Measurements from ENCODE around the gene MARK3. TPM values are rescaled to one million over a fixed set of nuclear protein-coding genes. Genes with fewer than 3 reads are reported as not detected.
A peak's percentile ranks its signal among the peaks of the same experiment; 100 is the strongest.

Gene MARK3
- total RNA-seq, 2 experiments from 2014 or later: 76.8 to 86.7 TPM

DNA sequence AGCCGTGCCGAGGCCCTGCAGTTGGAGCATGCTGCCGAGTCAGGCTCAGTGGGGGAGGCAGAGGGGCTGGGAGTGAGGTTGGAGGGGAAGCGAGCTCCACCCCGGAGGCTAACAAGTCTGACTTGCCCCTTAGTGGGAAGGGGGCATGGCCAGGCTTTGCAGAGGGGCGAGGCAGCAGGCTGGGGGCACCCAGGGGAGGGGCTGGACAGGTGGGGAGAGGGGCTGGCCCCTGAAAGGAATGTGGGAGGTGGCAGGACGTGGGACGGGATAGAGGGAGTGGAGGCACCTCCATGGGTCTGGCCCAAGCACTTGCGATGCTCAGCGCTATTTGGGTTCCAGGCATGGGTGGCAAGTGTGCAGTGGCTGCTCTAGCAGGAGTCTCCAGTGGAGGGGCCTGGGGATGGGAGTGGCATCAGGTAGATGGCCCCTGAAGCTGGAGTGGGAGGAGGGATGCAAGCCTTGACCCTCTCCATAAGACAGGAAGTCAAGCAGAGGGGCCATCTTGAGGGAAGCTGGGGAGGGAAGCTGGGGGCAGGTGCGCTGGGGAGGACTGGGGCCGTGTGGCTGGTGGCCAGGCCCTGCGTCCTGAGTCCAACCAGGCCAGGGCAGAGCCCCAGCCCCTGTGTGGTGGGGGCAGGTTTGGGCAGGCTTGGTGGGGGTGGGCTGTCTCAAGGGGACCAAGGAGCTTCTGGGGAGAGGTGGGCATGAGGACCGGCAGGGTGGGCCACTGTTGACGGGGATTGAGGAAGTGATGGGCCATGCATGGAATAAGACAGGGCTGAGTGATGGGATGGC is 146.4 kb downstream of the MARK3 start:
- Mint-ChIP-seq H3K9me3 (ENCODE audit: insufficient read depth) (no peaks in the 10 kb centered on the region), H3K4me3 (no peak overlapping the region), H3K27me3 (ENCODE audit: low read depth) (no peaks in the 10 kb centered on the region), H3K27ac (peak overlapping the region; percentile 61), H3K4me1 (ENCODE audit: low read depth) (peaks cover 38% of the 10 kb centered on the region), H3K36me3 (ENCODE audit: low read depth) (peaks cover 3% of the 10 kb centered on the region)
- CTCF ChIA-PET: no interaction called here
- POLR2A ChIA-PET: interaction anchor here (4.1 kb wide), 1 partner anchor 30 kb away, joined by 16 read pairs; the partner anchor contains the start of genes BAG5 and COA8
- ATAC-seq: no peak
- DNase-seq: no peak

DNA sequence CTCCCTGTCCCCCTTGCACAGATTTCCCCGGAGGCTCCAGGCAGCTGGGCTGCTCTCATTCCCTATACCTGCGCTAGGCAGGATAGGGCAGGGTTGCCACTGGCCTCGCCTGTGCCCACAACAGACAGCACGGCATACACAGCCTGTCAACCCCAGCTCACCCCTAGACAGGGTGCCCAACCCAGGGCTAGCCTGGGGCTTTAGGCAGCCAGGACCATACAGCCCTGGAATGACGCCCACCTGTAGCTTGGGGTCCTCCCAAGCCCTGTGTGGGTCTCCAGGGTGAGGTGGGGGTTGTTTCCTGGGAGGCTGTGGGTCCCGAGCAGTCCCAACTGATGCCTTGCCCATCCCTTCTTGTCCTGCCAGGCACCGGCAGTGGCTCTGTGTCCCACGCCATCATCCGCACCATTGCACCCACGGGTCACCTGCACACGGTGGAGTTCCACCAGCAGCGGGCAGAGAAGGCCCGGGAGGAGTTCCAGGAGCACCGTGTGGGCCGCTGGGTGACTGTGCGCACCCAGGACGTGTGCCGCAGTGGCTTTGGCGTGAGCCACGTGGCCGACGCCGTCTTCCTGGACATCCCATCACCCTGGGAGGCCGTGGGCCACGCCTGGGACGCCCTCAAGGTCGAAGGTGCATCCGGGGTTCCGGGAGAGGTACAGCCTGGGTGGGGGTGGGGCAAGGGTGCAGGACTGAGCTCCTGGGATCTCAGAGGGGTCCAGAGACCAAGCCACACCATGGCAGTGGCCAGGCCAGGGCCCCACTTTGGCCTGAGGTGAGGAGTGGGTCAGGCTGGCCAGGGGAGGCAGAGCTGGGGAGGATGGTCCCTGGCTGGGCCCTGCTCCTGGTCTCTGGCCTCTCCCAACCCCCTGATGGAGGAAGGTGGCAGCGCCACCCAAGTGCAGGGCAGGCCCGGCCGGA is 147.3 kb downstream of the MARK3 start:
- POLR2A ChIA-PET: interaction anchor here (1.5 kb wide), 1 partner anchor 29 kb away, joined by 4 read pairs; the partner anchor contains the start of gene BAG5
- DNase-seq (no peak), ATAC-seq (no peak)
- H3K9me3 Mint-ChIP-seq (ENCODE audit: insufficient read depth): no peaks in the 10 kb centered on the region
- no peak overlapping the region for H3K27ac Mint-ChIP-seq
- no peaks in the 10 kb centered on the region for H3K27me3 Mint-ChIP-seq (ENCODE audit: low read depth)
- H3K36me3 Mint-ChIP-seq (ENCODE audit: low read depth): peaks cover 3% of the 10 kb centered on the region
- H3K4me3 Mint-ChIP-seq: no peak overlapping the region
- CTCF ChIA-PET: no interaction called here
- peaks cover 30% of the 10 kb centered on the region for H3K4me1 Mint-ChIP-seq (ENCODE audit: low read depth)

DNA sequence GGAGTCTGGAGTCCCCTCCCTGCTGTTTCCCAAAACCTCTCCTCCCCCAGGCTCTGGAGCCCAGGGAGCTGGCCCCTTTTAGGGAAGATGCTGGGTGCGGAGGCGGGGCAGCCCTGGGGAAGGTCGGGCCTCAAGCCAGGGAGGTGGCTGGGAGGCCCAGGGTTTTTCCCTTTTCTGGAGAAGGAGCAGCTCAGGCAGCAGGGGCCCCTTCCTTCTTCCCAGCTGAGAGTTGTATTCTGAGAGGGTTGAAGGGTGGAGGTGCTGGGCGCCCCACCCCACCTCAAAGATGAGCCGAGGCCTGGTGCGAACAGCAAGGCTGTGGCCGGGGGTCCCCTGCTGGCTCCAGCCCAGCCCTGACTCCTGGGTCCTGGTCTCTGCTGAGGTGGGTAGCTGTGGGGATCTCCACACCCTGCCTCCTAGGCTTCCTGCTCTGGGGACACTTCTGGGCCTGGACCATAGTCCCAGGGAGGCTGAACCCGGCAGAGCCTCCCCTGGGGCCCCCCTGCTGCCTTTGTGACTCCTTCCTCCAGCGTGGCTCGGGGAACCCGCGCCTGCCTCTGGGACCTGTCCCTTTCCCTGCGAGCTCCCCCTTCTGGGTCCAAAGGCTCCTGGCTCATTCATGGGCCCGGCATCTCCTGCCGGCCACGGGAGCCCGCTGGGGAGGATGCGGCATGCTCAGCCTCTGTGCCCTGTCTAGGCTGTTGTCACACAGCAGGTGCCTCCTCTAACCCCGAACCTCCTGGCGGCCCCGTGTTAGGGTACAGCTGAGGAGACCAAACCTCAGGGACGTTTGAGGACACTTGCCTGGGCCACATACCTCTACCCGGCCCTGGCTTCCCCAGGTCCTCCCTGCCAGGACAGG is 148.2 kb downstream of the MARK3 start:
- ChIA-PET POLR2A (interaction anchor here (1.5 kb wide), 1 partner anchor 29 kb away, joined by 4 read pairs; the partner anchor contains the start of gene BAG5), CTCF (no interaction called here)
- DNase-seq (no peak), ATAC-seq (no peak)
- Mint-ChIP-seq H3K9me3 (ENCODE audit: insufficient read depth) (no peaks in the 10 kb centered on the region), H3K4me1 (ENCODE audit: low read depth) (peaks cover 24% of the 10 kb centered on the region), H3K27ac (peak overlapping the region; percentile 15), H3K36me3 (ENCODE audit: low read depth) (peaks cover 3% of the 10 kb centered on the region), H3K27me3 (ENCODE audit: low read depth) (no peaks in the 10 kb centered on the region), H3K4me3 (no peak overlapping the region)

DNA sequence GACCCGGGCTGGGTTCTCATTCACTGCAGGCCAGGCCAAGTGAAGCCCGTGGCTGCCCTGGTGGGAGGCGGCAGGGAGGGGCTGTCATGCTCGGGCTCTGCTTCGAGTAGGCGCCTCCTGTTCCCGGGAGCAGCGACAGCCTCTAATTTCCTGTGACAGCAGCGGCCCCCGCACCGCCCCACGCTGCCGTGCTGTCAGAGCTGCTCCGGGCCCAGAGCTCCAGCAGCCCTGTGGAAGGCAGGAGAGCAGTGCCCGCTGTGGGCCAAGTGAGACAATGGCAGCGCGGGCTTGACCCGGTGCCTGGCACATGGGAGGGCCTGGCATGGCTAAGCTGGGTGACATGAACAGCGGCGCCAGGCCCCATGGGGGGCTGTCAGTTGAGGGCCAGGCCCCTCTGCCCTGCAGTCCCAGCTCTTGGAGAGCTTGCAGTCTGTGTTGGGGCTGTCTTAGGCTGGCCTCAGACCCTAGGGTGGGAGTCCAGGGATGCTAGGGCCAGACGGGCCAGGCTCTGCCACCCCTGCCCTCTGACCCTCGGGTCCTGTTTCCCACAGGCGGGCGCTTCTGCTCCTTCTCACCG is 148.9 kb downstream of the MARK3 start:
- Mint-ChIP-seq H3K4me1 (ENCODE audit: low read depth) (peaks cover 22% of the 10 kb centered on the region), H3K4me3 (no peak overlapping the region), H3K9me3 (ENCODE audit: insufficient read depth) (no peaks in the 10 kb centered on the region), H3K27ac (no peak overlapping the region), H3K27me3 (ENCODE audit: low read depth) (no peaks in the 10 kb centered on the region), H3K36me3 (ENCODE audit: low read depth) (peaks cover 3% of the 10 kb centered on the region)
- no peak for ATAC-seq
- ChIA-PET POLR2A (interaction anchor here (0.6 kb wide), 1 partner anchor 1996 kb away, joined by 3 read pairs; no protein-coding TSS in a partner anchor), CTCF (no interaction called here)
- DNase-seq: no peak

DNA sequence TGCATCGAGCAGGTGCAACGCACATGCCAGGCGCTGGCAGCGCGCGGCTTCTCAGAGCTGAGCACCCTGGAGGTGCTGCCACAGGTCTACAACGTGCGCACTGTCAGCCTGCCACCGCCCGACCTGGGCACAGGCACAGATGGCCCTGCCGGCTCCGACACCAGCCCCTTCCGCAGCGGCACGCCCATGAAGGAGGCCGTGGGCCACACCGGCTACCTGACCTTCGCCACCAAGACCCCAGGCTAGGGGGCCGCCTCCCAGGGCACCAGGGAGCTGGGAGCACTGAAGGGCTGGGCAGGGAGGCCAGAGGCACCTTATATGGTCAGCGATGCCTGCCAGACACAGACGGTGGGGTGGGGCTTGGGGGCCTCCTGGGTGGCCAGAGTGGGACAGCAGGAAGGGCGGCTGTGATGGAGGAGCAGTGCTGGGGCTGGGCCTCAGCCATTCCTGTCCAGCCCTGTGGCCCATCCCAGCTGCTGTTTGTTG is 149.4 kb downstream of the MARK3 start:
- ChIA-PET POLR2A (interaction anchor here (0.6 kb wide), 2 partner anchors 368 to 1997 kb away, joined by 3 read pairs; no protein-coding TSS in a partner anchor), CTCF (no interaction called here)
- H3K27me3 Mint-ChIP-seq (ENCODE audit: low read depth): no peaks in the 10 kb centered on the region
- no peak overlapping the region for H3K27ac Mint-ChIP-seq
- H3K4me1 Mint-ChIP-seq (ENCODE audit: low read depth): peaks cover 19% of the 10 kb centered on the region
- H3K4me3 Mint-ChIP-seq: no peak overlapping the region
- H3K36me3 Mint-ChIP-seq (ENCODE audit: low read depth): peaks cover under 1% of the 10 kb centered on the region
- DNase-seq (no peak), ATAC-seq (no peak)
- H3K9me3 Mint-ChIP-seq (ENCODE audit: insufficient read depth): no peaks in the 10 kb centered on the region

DNA sequence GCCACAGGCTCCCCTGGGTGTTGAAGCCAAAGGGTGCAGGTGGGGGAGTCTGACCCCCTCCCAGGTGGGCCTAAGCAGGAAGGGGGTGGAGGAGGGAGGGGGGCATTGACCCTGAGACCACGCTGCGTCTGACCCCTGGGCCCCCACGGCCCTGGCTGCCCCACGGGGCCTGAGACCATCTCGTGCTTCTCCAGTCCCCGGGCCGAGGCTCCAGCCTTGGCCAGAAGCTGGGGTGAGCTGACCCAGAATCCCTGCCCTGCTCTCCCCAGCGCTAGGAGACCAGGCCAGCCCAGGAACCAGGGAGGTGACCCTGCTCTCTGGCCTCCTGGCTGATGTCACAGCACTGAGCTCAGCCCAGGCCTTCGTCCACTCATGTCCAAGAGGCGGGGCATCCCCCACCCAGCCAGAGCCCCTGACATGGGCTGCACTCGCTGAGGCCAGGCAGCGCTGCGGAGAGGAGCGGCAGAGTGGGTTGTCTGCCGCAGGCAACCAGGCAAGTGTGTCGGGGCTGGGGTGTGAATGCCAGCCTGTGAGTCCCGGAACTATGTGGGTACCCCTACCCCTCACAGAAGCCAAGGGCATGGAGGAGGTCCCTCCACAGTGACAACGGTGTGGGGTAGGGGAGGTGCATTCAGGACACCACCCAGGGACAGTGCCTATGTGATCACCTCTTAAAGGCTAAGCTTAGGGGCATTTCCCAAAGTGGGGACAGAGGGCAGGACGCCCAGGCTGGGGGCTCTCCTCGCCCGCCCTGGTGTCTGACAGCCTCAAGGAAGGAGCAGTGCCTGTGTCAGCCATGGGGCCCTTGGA is 150.1 kb downstream of the MARK3 start:
- no peaks in the 10 kb centered on the region for H3K9me3 Mint-ChIP-seq (ENCODE audit: insufficient read depth)
- H3K27me3 Mint-ChIP-seq (ENCODE audit: low read depth): no peaks in the 10 kb centered on the region
- no peak overlapping the region for H3K4me3 Mint-ChIP-seq
- H3K4me1 Mint-ChIP-seq (ENCODE audit: low read depth): peaks cover 12% of the 10 kb centered on the region
- ATAC-seq: no peak
- ChIA-PET CTCF (no interaction called here), POLR2A (interaction anchor here (0.6 kb wide), 1 partner anchor 368 kb away, joined by 3 read pairs; no protein-coding TSS in a partner anchor)
- DNase-seq: no peak
- no peaks in the 10 kb centered on the region for H3K36me3 Mint-ChIP-seq (ENCODE audit: low read depth)
- no peak overlapping the region for H3K27ac Mint-ChIP-seq

DNA sequence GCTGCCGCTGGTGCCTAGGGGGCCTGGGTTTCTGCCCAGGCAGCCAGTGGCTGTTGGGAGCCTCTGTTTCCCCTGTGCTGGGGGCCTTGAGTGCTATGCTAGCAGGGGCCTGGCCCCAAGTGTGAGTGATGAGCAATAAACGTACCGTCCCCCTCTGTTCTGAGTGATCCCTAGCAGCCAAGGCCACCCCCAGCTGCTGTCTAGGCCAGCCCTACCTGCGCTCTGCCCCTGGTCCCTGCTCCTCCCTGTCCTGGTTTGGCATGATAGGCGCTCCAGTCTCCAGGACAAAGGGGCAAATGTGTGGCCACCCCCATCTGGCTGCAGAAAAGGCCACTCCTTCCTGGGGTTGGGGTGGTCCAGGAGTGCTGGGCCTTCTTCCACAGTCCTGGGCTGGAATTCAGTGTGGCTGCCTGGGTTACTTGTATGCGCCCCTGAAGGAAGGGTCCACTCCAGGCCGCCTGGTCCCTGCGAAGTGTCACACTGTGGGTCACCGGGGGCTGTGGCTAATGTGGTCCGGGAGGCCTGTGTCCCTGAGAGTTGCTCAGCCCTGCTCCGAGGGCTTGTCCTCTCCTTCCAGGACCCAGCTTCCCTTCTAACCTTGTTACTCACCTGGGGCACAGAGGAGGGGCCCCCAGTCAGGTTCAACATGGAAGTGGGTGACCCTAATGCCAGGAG is 150.8 kb downstream of the MARK3 start:
- ATAC-seq (no peak), DNase-seq (no peak)
- Mint-ChIP-seq H3K27me3 (ENCODE audit: low read depth) (no peaks in the 10 kb centered on the region), H3K36me3 (ENCODE audit: low read depth) (no peaks in the 10 kb centered on the region), H3K4me1 (ENCODE audit: low read depth) (peaks cover 6% of the 10 kb centered on the region), H3K27ac (no peak overlapping the region), H3K9me3 (ENCODE audit: insufficient read depth) (no peaks in the 10 kb centered on the region), H3K4me3 (no peak overlapping the region)
- POLR2A ChIA-PET: no interaction called here
- CTCF ChIA-PET: no interaction called here

DNA sequence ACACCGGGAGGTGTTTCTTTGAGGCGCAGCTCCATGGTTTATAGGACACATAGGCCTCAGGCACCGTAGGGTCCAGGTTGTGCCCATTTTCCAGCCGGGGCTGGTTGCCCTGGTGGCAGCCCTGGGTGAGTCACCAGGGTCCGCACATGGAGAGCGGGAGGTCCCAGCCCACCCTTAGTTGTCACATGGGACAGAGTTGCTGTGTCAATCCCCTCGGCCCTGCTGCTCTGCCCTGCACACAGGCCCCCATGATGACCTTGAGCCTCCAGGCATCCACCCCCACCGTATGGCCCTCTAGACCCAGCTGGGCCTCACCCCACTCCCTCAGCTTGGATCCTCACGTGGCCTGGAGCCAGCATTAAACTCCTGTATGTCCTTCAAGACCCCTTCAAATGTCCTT is 151.5 kb downstream of the MARK3 start:
- H3K4me3 Mint-ChIP-seq: no peak overlapping the region
- POLR2A ChIA-PET: no interaction called here
- CTCF ChIA-PET: interaction anchor here (1.0 kb wide), 1 partner anchor 18 kb away, joined by 3 read pairs; no protein-coding TSS in a partner anchor
- H3K36me3 Mint-ChIP-seq (ENCODE audit: low read depth): no peaks in the 10 kb centered on the region
- DNase-seq: no peak
- no peaks in the 10 kb centered on the region for H3K27me3 Mint-ChIP-seq (ENCODE audit: low read depth)
- H3K27ac Mint-ChIP-seq: no peak overlapping the region
- H3K9me3 Mint-ChIP-seq (ENCODE audit: insufficient read depth): no peaks in the 10 kb centered on the region
- ATAC-seq: no peak
- peaks cover under 1% of the 10 kb centered on the region for H3K4me1 Mint-ChIP-seq (ENCODE audit: low read depth)

DNA sequence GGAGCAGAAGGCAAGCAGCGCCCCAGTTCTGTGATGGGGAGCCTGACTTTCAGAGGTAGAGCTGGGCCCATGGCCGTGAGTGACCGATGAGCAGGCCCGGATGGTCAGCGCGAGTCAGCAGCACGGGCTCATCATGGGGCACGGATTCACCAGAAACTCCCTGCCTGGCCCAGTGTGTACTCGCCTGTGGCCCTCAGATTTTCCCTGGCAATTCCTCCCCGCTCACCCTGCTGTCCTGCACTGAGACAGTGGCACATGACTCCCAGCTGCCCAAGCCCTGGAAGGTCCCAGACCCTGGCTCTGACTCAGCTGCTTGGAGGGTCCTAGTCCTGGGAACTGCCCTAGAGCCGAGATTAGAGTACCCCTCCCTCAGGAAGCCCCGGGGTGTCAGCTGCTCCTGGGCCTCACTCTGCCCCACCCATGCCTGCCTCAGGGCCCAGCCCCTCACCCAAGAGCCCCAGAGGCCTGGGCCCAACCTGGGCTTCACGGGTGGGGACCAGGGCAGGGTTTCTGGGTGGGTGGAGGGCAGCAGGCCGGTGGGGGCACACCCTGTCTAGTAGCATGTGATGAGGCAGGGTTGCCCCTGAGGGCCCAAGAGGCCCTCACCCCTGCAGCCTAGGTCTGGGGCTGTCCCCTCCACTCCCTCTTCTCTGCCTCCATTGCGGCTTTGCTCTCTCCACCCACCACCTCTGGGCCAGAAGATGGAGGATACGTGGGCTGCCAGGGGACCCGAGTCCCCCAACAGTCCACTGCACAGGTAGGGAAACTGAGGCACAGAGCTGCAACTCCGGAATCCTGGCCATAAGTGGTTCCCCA is 152.2 kb downstream of the MARK3 start:
- Mint-ChIP-seq H3K27ac (no peak overlapping the region), H3K4me3 (no peak overlapping the region), H3K36me3 (ENCODE audit: low read depth) (no peaks in the 10 kb centered on the region), H3K4me1 (ENCODE audit: low read depth) (no peaks in the 10 kb centered on the region), H3K27me3 (ENCODE audit: low read depth) (no peaks in the 10 kb centered on the region), H3K9me3 (ENCODE audit: insufficient read depth) (no peaks in the 10 kb centered on the region)
- CTCF ChIA-PET: interaction anchor here (1.0 kb wide), 1 partner anchor 18 kb away, joined by 3 read pairs; no protein-coding TSS in a partner anchor
- no peak for ATAC-seq
- no peak for DNase-seq
- POLR2A ChIA-PET: no interaction called here

All from activated CD8-positive, alpha-beta T cell treated with anti-CD3 and anti-CD28 coated beads, Interleukin-2, amount 10 ng/mL, durations not matched to agents 7 days and 5 days (primary cell).